SU-DHL-6 (cell line): Measurements from ENCODE around the gene RNF167.

ENCODE experiments used
- CTCF ChIP-seq: fragments of 200-600 bp; sonication (generic); IDR thresholded peaks from one replicate; pipeline ENCODE4 v1.5.1; 2017; ENCODE audit warnings: antibody characterized with exemption, mild to moderate bottlenecking, low read length, moderate library complexity; ENCODE audit not compliant: insufficient read depth, poor library complexity, severe bottlenecking
- EZH2phosphoT487 ChIP-seq: fragments of 200-600 bp; sonication (generic), shearing (Covaris generic); conservative IDR thresholded peaks from 2 replicates; pipeline ENCODE4 v1.6.1; 2018; ENCODE audit warnings: mild to moderate bottlenecking, antibody characterized with exemption, low read length, moderate library complexity, mixed read lengths

DNA sequence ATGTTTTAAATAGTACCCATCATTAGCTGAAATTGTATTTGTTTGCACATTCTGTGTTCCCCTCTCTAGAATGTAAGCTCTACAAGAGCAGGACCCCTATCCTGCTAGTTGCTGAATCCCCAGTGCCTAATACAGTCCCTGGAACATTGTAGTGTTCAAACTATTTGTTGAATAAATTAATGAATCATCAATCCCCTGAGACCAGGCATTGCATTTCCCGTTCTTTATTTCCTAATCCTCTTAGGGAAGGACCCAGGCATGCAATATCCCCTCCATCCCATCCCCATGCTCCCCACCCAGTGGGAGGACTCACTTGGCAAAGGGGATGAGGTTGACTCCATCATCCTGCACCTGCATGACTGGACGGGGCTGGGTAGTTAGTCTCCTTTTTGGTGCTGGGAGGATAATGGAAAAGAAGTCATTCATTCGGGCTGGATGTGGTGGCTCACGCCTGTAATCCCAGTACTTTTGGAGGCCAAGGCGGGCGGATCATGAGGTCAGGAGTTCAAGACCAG is 54.1 kb downstream of the RNF167 start:
- TF ChIP-seq CTCF (no peak), EZH2phosphoT487 (no peak)
